Measurements from ENCODE around the gene ZNF554.
A peak's percentile ranks its signal among the peaks of the same experiment; 100 is the strongest.

Gene ZNF554

GRCh38 chr19:2775556-2776430 is 43.9 kb upstream of the ZNF554 start:
- Histone ChIP-seq H2BK5ac (ENCODE audit: low read length) (no peak overlapping the region), H4K8ac (ENCODE audit: low read depth, low read length) (no peak overlapping the region), H3K18ac (ENCODE audit: low read length) (no peak overlapping the region), H3K9ac (ENCODE audit: low read length) (no peak overlapping the region), H3K79me2 (ENCODE audit: control insufficient read depth, insufficient read depth, low read length) (peaks cover 89% of the 10 kb centered on the region), H2AK5ac (ENCODE audit: low read length) (no peak overlapping the region), H2BK15ac (replicated peaks; ENCODE audit: low read depth) (no peak overlapping the region), H3K79me1 (ENCODE audit: low read length) (peaks cover 14% of the 10 kb centered on the region), H3K36me3 (ENCODE audit: control insufficient read depth, insufficient read depth, low read length) (peaks cover 1% of the 10 kb centered on the region), H3K56ac (ENCODE audit: low read length) (no peak overlapping the region), H3K4ac (ENCODE audit: low read depth, low read length) (no peak overlapping the region), H4K5ac (ENCODE audit: low read length) (no peak overlapping the region), H3K4me3 (ENCODE audit: low read length) (no peak overlapping the region), H3K23ac (ENCODE audit: low read length) (no peak overlapping the region), H3K4me1 (ENCODE audit: control insufficient read depth, low read depth, low read length) (no peaks in the 10 kb centered on the region), H3K27ac (ENCODE audit: low read depth, low read length) (no peak overlapping the region), H2BK120ac (ENCODE audit: low read depth, low read length) (no peak overlapping the region), H3K27me3 (ENCODE audit: insufficient read depth, low read length, poor library complexity) (no peaks in the 10 kb centered on the region), H3K4me2 (ENCODE audit: low read length) (no peak overlapping the region)
- WGBS (ENCODE audit: extremely low coverage, insufficient coverage, low lambda C conversion rate): no CpG with 5 or more reads among the region's 29 CpGs
- DNase-seq: no peak

GRCh38 chr19:2777952-2778683 is 41.5 kb upstream of the ZNF554 start:
- H3K36me3 ChIP-seq (ENCODE audit: control insufficient read depth, insufficient read depth, low read length): peaks cover 1% of the 10 kb centered on the region
- H2BK120ac ChIP-seq (ENCODE audit: low read depth, low read length): no peak overlapping the region
- H3K79me2 ChIP-seq (ENCODE audit: control insufficient read depth, insufficient read depth, low read length): peaks cover 93% of the 10 kb centered on the region
- H3K4me2 ChIP-seq (ENCODE audit: low read length): no peak overlapping the region
- H3K27ac ChIP-seq (ENCODE audit: low read depth, low read length): no peak overlapping the region
- no peak overlapping the region for H3K9ac ChIP-seq (ENCODE audit: low read length)
- no peaks in the 10 kb centered on the region for H3K27me3 ChIP-seq (ENCODE audit: insufficient read depth, low read length, poor library complexity)
- WGBS (ENCODE audit: extremely low coverage, insufficient coverage, low lambda C conversion rate): no CpG with 5 or more reads among the region's 19 CpGs
- H3K4ac ChIP-seq (ENCODE audit: low read depth, low read length): no peak overlapping the region
- H3K79me1 ChIP-seq (ENCODE audit: low read length): peaks cover 13% of the 10 kb centered on the region
- H4K8ac ChIP-seq (ENCODE audit: low read depth, low read length): no peak overlapping the region
- H3K4me3 ChIP-seq (ENCODE audit: low read length): no peak overlapping the region
- no peak overlapping the region for H3K56ac ChIP-seq (ENCODE audit: low read length)
- no peak overlapping the region for H3K23ac ChIP-seq (ENCODE audit: low read length)
- H4K5ac ChIP-seq (ENCODE audit: low read length): no peak overlapping the region
- H2AK5ac ChIP-seq (ENCODE audit: low read length): no peak overlapping the region
- H2BK15ac ChIP-seq (replicated peaks; ENCODE audit: low read depth): no peak overlapping the region
- peaks cover 2% of the 10 kb centered on the region for H3K4me1 ChIP-seq (ENCODE audit: control insufficient read depth, low read depth, low read length)
- H2BK5ac ChIP-seq (ENCODE audit: low read length): no peak overlapping the region
- no peak for DNase-seq
- H3K18ac ChIP-seq (ENCODE audit: low read length): no peak overlapping the region

GRCh38 chr19:2779121-2779740 is 40.4 kb upstream of the ZNF554 start:
- Histone ChIP-seq H3K27ac (ENCODE audit: low read depth, low read length) (no peak overlapping the region), H3K23ac (ENCODE audit: low read length) (no peak overlapping the region), H2BK5ac (ENCODE audit: low read length) (no peak overlapping the region), H4K5ac (ENCODE audit: low read length) (no peak overlapping the region), H3K4me1 (ENCODE audit: control insufficient read depth, low read depth, low read length) (peaks cover 2% of the 10 kb centered on the region), H3K4me2 (ENCODE audit: low read length) (no peak overlapping the region), H2BK15ac (replicated peaks; ENCODE audit: low read depth) (no peak overlapping the region), H4K8ac (ENCODE audit: low read depth, low read length) (no peak overlapping the region), H3K36me3 (ENCODE audit: control insufficient read depth, insufficient read depth, low read length) (peaks cover 1% of the 10 kb centered on the region), H3K4me3 (ENCODE audit: low read length) (no peak overlapping the region), H3K18ac (ENCODE audit: low read length) (no peak overlapping the region), H2AK5ac (ENCODE audit: low read length) (no peak overlapping the region), H3K4ac (ENCODE audit: low read depth, low read length) (no peak overlapping the region), H3K79me2 (ENCODE audit: control insufficient read depth, insufficient read depth, low read length) (peaks cover 88% of the 10 kb centered on the region), H3K79me1 (ENCODE audit: low read length) (peaks cover 11% of the 10 kb centered on the region), H3K56ac (ENCODE audit: low read length) (no peak overlapping the region), H3K27me3 (ENCODE audit: insufficient read depth, low read length, poor library complexity) (no peaks in the 10 kb centered on the region), H2BK120ac (ENCODE audit: low read depth, low read length) (no peak overlapping the region), H3K9ac (ENCODE audit: low read length) (no peak overlapping the region)
- no CpG with 5 or more reads among the region's 14 CpGs for WGBS (ENCODE audit: extremely low coverage, insufficient coverage, low lambda C conversion rate)
- no peak for DNase-seq

GRCh38 chr19:2780284-2780683 is 39.4 kb upstream of the ZNF554 start:
- Histone ChIP-seq H3K4me1 (ENCODE audit: control insufficient read depth, low read depth, low read length) (peaks cover 2% of the 10 kb centered on the region), H2BK15ac (replicated peaks; ENCODE audit: low read depth) (no peak overlapping the region), H3K9ac (ENCODE audit: low read length) (no peak overlapping the region), H2BK5ac (ENCODE audit: low read length) (no peak overlapping the region), H3K36me3 (ENCODE audit: control insufficient read depth, insufficient read depth, low read length) (peaks cover 1% of the 10 kb centered on the region), H3K23ac (ENCODE audit: low read length) (no peak overlapping the region), H3K79me1 (ENCODE audit: low read length) (peaks cover 5% of the 10 kb centered on the region), H4K5ac (ENCODE audit: low read length) (no peak overlapping the region), H3K27ac (ENCODE audit: low read depth, low read length) (no peak overlapping the region), H3K4me2 (ENCODE audit: low read length) (no peak overlapping the region), H2AK5ac (ENCODE audit: low read length) (no peak overlapping the region), H3K56ac (ENCODE audit: low read length) (no peak overlapping the region), H3K18ac (ENCODE audit: low read length) (no peak overlapping the region), H3K4ac (ENCODE audit: low read depth, low read length) (no peak overlapping the region), H3K79me2 (ENCODE audit: control insufficient read depth, insufficient read depth, low read length) (peaks cover 77% of the 10 kb centered on the region), H2BK120ac (ENCODE audit: low read depth, low read length) (no peak overlapping the region), H3K4me3 (ENCODE audit: low read length) (no peak overlapping the region), H3K27me3 (ENCODE audit: insufficient read depth, low read length, poor library complexity) (no peaks in the 10 kb centered on the region), H4K8ac (ENCODE audit: low read depth, low read length) (no peak overlapping the region)
- DNase-seq: no peak
- no CpG with 5 or more reads among the region's 7 CpGs for WGBS (ENCODE audit: extremely low coverage, insufficient coverage, low lambda C conversion rate)

GRCh38 chr19:2782329-2782935 is 37.2 kb upstream of the ZNF554 start:
- Histone ChIP-seq H3K4me2 (ENCODE audit: low read length) (peak overlapping the region; percentile 64), H3K56ac (ENCODE audit: low read length) (peak overlapping the region; percentile 94), H3K36me3 (ENCODE audit: control insufficient read depth, insufficient read depth, low read length) (no peaks in the 10 kb centered on the region), H2BK120ac (ENCODE audit: low read depth, low read length) (no peak overlapping the region), H3K4ac (ENCODE audit: low read depth, low read length) (peak overlapping the region; percentile 72), H2AK5ac (ENCODE audit: low read length) (no peak overlapping the region), H3K79me1 (ENCODE audit: low read length) (peaks cover 7% of the 10 kb centered on the region), H3K18ac (ENCODE audit: low read length) (peak overlapping the region; percentile 77), H3K23ac (ENCODE audit: low read length) (no peak overlapping the region), H3K4me1 (ENCODE audit: control insufficient read depth, low read depth, low read length) (peaks cover 2% of the 10 kb centered on the region), H3K4me3 (ENCODE audit: low read length) (peak overlapping the region; percentile 86), H3K79me2 (ENCODE audit: control insufficient read depth, insufficient read depth, low read length) (peaks cover 72% of the 10 kb centered on the region), H4K8ac (ENCODE audit: low read depth, low read length) (no peak overlapping the region), H3K27me3 (ENCODE audit: insufficient read depth, low read length, poor library complexity) (no peaks in the 10 kb centered on the region), H4K5ac (ENCODE audit: low read length) (no peak overlapping the region), H2BK15ac (replicated peaks; ENCODE audit: low read depth) (no peak overlapping the region), H2BK5ac (ENCODE audit: low read length) (no peak overlapping the region), H3K9ac (ENCODE audit: low read length) (peak overlapping the region; percentile 84), H3K27ac (ENCODE audit: low read depth, low read length) (no peak overlapping the region)
- peak; percentile 14 for DNase-seq
- no CpG with 5 or more reads among the region's 24 CpGs for WGBS (ENCODE audit: extremely low coverage, insufficient coverage, low lambda C conversion rate)
